Thyroid gland (tissue), 4 donors: ENCODE measurements around the gene ARHGDIB.

Experiments used
- CTCF ChIP-seq, 6 experiments: fragments of 200-600 bp in 3 of 6; fragments of 450-650 bp in 3 of 6; sonication (generic) in 3 of 6; IDR thresholded peaks; one replicate each; pipeline ENCODE4 v1.5.1; 2016 to 2019; ENCODE audit warnings: antibody characterized with exemption in 6 of 6, mild to moderate bottlenecking in 2 of 6, inconsistent platforms in 1 of 6, moderate library complexity in 1 of 6
- POLR2A ChIP-seq, 2 donors: fragments of 450-650 bp; IDR thresholded peaks; one replicate each; pipeline ENCODE4 v1.6.1; 2017; ENCODE audit warnings: antibody characterized with exemption in 2 of 2, mild to moderate bottlenecking in 2 of 2, moderate library complexity in 1 of 2

DNA sequence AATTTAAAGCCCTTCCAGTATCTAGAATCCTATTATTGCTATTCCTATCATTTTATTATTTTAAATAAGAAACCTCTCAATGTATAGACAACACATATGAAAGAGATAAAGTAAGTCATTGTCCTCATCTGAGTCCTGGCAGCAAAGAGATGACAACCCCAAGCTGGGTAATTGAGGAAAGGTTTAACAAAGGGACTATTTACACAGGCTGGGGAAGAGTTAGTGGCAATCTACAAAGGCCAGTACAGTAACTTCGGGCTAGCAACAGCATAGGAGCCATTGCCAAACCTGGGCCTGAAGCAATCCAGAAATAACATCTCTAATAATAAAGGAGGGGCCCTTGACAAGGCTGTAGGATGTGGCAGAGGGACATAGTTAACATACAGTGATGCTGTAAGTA, 22.6 kb upstream of the ARHGDIB start:
- no peak for TF ChIP-seq CTCF (IDR thresholded peaks at IDR 0.05)
- TF ChIP-seq POLR2A (IDR thresholded peaks at IDR 0.05): no peak
